Chondrocyte (in vitro differentiated cells): ENCODE results near the gene SMCO2. TPM values are rescaled to one million over a fixed set of nuclear protein-coding genes. Genes with fewer than 3 reads are reported as not detected.

ENCODE experiments used
- DNase-seq: peaks from one replicate; pipeline ENCODE4 v3.0.0; 2021; ENCODE audit warnings: mixed read lengths, low spot score
- H3K27ac Mint-ChIP-seq: one replicate; pipeline ENCODE4 v1.8.0; 2021; ENCODE audit warnings: mild to moderate bottlenecking, moderate library complexity, mixed read lengths; ENCODE audit not compliant: unreplicated experiment
- H3K27me3 Mint-ChIP-seq: 2 replicates; pipeline ENCODE4 v1.8.0; 2021; ENCODE audit warnings: low read depth, mixed read lengths
- H3K36me3 Mint-ChIP-seq: 2 replicates; pipeline ENCODE4 v1.8.0; 2021; ENCODE audit warnings: low read depth, mixed read lengths
- H3K4me1 Mint-ChIP-seq: 2 replicates; pipeline ENCODE4 v1.8.0; 2021; ENCODE audit warnings: low read depth, mild to moderate bottlenecking, mixed read lengths
- H3K4me3 Mint-ChIP-seq: one replicate; pipeline ENCODE4 v1.8.0; 2021; ENCODE audit warnings: mild to moderate bottlenecking, moderate library complexity, mixed read lengths; ENCODE audit not compliant: unreplicated experiment
- H3K9me3 Mint-ChIP-seq: 2 replicates; pipeline ENCODE4 v1.8.0; 2021; ENCODE audit warnings: low read depth, mixed read lengths
- total RNA-seq: library from RNA; stranded (reverse); gene quantifications from 3 replicates; pipeline ENCODE4 v1.2.1, GENCODE V29; 2021
- TF ChIP-seq, protein P1 (sequence below): fragments of 200-600 bp; sonication (generic); IDR thresholded peaks from 2 replicates; pipeline ENCODE4 v1.5.0; 2021; ENCODE audit warnings: antibody characterized with exemption, mild to moderate bottlenecking, moderate library complexity

SMCO2 gene
- total RNA-seq, 1 donor from 2014 or later: not detected

GRCh38 chr12:27500546-27500945 lies 54.0 kb downstream of the SMCO2 start:
- H3K36me3 Mint-ChIP-seq: no peaks in the 10 kb centered on the region
- no peaks in the 10 kb centered on the region for H3K27me3 Mint-ChIP-seq
- H3K27ac Mint-ChIP-seq: no peak overlapping the region
- TF ChIP-seq, protein P1, sequence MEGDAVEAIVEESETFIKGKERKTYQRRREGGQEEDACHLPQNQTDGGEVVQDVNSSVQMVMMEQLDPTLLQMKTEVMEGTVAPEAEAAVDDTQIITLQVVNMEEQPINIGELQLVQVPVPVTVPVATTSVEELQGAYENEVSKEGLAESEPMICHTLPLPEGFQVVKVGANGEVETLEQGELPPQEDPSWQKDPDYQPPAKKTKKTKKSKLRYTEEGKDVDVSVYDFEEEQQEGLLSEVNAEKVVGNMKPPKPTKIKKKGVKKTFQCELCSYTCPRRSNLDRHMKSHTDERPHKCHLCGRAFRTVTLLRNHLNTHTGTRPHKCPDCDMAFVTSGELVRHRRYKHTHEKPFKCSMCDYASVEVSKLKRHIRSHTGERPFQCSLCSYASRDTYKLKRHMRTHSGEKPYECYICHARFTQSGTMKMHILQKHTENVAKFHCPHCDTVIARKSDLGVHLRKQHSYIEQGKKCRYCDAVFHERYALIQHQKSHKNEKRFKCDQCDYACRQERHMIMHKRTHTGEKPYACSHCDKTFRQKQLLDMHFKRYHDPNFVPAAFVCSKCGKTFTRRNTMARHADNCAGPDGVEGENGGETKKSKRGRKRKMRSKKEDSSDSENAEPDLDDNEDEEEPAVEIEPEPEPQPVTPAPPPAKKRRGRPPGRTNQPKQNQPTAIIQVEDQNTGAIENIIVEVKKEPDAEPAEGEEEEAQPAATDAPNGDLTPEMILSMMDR: no peak
- H3K9me3 Mint-ChIP-seq: no peaks in the 10 kb centered on the region
- H3K4me1 Mint-ChIP-seq: peaks cover 13% of the 10 kb centered on the region
- no peak for DNase-seq
- no peak overlapping the region for H3K4me3 Mint-ChIP-seq

DNA sequence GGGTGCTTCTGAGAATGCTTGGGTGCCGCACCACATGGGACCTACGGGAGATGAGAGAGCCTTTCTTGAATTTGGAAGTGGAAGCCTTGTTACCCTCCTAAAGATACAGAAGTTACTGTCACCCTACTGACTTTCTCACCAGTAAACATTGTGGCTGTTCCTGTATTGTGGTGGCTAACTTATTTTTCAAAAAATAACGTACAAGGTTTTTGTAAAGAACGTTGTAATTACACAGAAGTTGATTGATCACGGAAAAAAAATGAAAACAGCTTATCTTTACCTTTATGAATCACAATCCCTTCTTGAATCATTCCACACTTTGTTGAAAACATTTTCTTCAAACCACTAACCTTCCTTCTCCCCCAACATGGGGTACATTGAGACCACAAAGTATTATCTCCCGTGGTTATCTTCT lies 55.5 kb downstream of the SMCO2 start:
- no peaks in the 10 kb centered on the region for H3K36me3 Mint-ChIP-seq
- no peak overlapping the region for H3K4me3 Mint-ChIP-seq
- peaks cover 17% of the 10 kb centered on the region for H3K4me1 Mint-ChIP-seq
- no peak for DNase-seq
- no peaks in the 10 kb centered on the region for H3K27me3 Mint-ChIP-seq
- TF ChIP-seq, protein P1: no peak
- H3K27ac Mint-ChIP-seq: no peak overlapping the region
- H3K9me3 Mint-ChIP-seq: peaks cover 3% of the 10 kb centered on the region

DNA sequence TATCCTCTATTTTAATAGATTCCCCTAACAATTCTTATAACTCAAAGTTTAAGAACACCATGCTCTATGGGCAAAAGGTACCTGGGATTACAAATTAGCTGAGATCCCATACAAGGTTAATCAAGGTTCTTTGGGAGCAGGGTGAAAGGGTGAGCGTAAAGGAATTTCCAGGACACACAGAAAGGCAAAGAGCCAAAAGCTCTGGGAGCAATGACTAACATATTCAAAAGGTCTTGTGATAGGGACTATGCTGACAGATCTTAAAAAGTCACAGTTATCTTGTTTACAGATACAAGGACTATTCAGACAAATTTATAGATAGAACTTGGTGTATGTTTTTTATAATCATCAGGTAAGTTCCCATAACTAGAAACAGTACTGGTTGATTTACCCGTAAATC lies 58.0 kb downstream of the SMCO2 start:
- Mint-ChIP-seq H3K4me3 (no peak overlapping the region), H3K27ac (peak overlapping the region; percentile 5), H3K27me3 (no peaks in the 10 kb centered on the region), H3K4me1 (peaks cover 17% of the 10 kb centered on the region), H3K9me3 (peaks cover 3% of the 10 kb centered on the region), H3K36me3 (no peaks in the 10 kb centered on the region)
- DNase-seq: no peak
- TF ChIP-seq, protein P1: no peak

DNA sequence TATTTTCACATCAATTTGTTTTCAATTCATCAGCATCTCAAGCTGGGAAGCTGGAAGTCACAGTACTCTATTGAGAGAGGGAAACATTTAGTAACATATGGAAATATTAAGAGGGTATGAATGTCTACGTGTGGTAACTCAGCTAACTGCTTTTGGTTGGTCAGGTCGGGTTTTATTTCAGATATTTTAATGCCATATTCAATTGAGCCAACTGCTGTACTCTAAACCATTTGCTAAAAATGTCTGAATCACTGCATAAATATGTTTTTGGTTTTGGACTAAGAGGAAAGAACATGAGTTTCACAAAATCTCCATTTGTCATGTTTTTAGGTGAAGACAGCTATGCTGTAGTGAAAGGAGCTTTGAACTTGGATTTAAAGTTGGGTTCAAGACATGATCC lies 58.6 kb downstream of the SMCO2 start:
- DNase-seq: no peak
- peak overlapping the region; percentile 5 for H3K27ac Mint-ChIP-seq
- no peaks in the 10 kb centered on the region for H3K36me3 Mint-ChIP-seq
- peaks cover 3% of the 10 kb centered on the region for H3K9me3 Mint-ChIP-seq
- TF ChIP-seq, protein P1: no peak
- H3K4me3 Mint-ChIP-seq: no peak overlapping the region
- no peaks in the 10 kb centered on the region for H3K27me3 Mint-ChIP-seq
- peaks cover 17% of the 10 kb centered on the region for H3K4me1 Mint-ChIP-seq

- no peak for DNase-seq
- TF ChIP-seq, protein P1: no peak
- H3K36me3 Mint-ChIP-seq: no peaks in the 10 kb centered on the region
These were observed 59.2 kb downstream of the SMCO2 start for GRCh38 chr12:27505761-27506160.

More at GRCh38 chr12:27505761-27506160, 59.2 kb downstream of the SMCO2 start:
- peaks cover 3% of the 10 kb centered on the region for H3K9me3 Mint-ChIP-seq
- H3K4me3 Mint-ChIP-seq: no peak overlapping the region
- no peak overlapping the region for H3K27ac Mint-ChIP-seq
- no peaks in the 10 kb centered on the region for H3K27me3 Mint-ChIP-seq
- H3K4me1 Mint-ChIP-seq: peaks cover 17% of the 10 kb centered on the region
